Epithelial cell of prostate (primary cell): ENCODE results near the gene IRF2.

Experiments
- DNase-seq: peaks from one replicate; pipeline ENCODE4 v3.0.0-alpha.2; 2011; ENCODE audit warnings: low read depth, low spot score
- H3K27ac ChIP-seq: fragments of 450-650 bp; 2 replicates; pipeline ENCODE4 v1.5.1; 2017; ENCODE audit warnings: mild to moderate bottlenecking

Gene IRF2

DNA sequence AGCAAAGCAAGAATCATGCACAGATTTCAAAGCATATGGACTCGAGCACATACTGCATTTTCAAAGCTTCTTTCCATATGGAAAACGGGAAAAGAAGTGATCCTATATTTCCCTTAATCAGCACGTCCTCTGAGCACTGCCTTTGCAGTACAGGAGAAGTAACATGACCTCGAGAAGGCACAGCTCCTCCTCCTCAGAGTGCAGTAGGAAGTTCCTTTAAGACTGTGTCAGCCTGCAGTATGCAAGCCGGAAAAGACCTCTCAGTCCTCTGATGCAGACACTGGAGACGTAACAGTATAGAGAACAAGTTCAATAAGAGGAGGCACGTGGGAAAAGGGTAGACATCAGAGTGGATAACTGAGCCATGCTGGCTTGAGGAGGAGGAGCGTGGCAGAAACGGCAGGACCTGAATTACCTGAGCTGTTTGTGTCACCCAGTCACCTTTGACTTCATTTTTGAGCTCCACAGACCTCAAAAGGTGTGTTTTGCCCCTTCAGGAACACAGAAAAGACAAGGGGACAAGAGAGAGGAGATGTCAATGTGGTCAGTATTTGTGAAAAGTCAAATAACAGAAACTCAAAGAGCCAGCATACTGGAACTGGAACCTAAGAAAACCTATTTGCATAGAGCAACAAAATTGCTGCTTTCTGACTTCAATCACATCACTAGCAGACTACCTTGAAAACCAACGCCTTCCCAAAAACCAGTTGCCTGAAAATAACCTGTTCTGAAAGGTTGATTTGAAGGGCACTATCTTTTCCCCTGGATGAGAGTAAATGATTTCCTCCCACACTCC, 20.8 kb downstream of the IRF2 start:
- H3K27ac ChIP-seq = peak overlapping the region; percentile 34
- peak; percentile 44 for DNase-seq

DNA sequence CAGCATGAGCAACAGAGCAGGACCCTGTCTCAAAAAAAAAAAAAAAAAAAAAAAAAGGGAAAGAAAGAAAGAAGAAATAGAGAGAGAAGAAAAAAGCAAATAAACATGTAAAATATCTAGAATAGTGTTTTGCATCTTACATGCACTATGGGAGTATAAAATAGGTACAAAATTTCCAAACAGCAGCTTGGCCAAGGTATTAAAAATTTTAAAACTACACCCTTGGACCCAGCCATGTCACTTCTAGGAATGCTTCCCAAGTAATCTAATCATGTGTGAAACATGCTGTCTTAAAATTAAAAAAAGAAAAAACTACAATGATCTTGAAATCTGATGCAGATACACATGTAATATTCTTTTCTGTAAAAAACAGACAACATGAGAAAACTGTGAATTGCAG, 21.6 kb downstream of the IRF2 start:
- H3K27ac ChIP-seq = no peak overlapping the region
- DNase-seq = no peak

DNA sequence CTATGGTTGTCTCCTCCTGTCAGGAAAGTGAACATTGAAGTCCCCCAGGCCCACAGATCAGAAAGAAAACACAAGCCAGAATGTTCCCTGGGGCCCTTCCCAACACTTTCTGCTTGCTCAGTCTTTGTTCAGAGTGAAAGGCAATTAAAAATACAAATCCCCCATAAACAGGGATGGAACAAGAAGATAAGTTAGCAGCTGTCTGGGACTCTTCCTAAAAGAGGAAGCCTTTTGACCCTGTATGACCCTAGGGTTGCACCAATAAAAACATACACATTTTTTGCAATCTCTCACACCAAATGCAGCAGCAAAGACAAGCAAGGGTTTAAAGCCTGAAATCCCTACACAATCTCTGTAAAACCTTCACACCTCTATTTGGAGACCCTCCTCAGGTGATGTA, 22.6 kb downstream of the IRF2 start:
- H3K27ac ChIP-seq = no peak overlapping the region
- DNase-seq = no peak

DNA sequence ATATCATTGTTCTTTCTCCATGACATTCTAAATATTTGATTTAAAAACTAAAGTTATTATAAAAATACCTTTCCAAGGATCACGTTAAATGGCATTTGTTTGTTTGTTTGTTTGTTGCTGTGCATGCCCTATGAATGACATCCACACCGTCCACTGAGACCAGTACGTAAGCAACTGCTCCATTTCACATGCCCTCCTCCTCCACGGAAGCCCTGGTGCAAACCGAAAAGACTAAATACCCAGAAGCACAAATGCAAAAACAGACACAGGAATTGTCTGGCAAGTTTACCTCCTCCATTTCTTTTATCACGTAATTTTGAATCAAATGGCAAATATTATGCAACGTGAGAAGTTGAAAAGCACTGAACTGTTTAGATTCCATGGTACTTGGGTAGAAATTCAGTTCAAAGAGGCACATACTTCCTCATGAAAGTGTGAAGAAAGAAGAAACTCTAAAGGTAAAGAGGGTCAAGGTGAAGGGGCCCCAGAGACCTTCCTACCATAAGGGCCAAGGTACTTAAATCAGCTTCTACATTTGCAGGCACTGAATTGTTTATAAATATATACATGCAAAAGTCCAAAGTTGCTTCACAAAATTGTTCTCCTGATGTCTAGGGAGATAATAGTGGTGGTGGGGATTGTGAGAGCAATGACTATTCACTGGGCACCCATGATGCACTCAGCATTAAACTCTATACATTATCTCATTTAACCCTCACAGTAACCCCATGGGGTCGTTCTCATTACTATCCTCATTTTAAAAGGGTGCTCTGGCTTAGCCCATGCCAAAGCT, 23.4 kb downstream of the IRF2 start:
- no peak overlapping the region for H3K27ac ChIP-seq

DNA sequence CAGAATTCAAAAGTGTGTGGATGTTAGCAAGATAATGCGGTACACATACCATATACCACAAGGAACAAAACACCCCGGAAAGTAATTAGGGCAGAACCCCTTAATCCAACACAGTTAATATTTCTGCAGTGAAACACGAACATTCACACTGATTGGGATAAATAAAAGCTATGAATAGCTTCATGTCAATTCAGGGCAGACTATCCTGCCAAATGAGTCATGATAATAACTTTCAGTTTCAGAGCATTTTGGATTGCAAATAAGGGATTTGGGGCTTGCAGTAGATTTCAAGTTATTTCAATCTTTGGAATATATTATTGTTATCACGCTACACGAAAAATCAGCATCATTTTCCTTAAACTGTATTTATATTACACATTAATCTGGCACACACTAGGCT, 24.3 kb downstream of the IRF2 start:
- no peak overlapping the region for H3K27ac ChIP-seq

More for the DNA sequence above, 23.4 kb downstream of the IRF2 start:
- no peak for DNase-seq

DNA sequence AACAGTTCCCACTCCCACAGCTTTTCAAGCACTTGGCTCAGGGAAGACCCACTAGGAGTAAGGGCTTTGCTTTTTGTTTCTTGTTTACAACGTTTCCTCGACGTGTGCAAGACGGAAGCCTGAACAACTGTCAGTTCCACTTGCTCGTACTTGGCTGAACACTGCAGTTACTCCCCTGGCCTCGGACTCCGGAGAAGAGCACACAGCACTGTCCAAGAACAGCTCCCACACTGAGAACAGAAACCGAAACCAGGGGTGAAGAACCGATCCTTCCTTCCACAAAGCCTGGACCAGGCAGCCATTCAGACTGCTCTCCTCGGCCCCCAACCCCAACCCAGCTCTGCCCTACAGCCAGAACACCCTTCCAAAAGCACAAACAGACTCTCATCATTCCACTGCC, 25.5 kb downstream of the IRF2 start:
- no peak for DNase-seq
- no peak overlapping the region for H3K27ac ChIP-seq

More for the DNA sequence above, 24.3 kb downstream of the IRF2 start:
- no peak for DNase-seq

DNA sequence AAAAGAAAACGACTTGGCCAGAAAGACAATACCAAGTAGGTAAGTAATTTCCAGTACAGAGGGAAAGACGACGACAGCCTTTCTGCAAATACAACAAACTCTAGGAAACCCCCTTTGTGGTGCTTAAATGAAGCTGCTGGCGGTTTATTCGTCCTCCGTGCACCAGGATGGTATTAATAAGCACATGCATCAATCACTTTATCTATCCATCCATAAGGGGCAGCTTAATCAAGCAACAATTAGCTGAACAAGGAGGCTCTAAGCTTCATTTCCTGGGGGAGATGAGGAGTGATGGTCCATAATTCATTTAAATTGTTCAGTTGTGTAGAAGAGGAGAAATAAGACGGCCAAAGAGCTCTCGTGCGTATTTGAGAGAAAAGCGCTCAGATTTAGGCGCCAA, 26.2 kb downstream of the IRF2 start:
- H3K27ac ChIP-seq = no peak overlapping the region
- DNase-seq = no peak

DNA sequence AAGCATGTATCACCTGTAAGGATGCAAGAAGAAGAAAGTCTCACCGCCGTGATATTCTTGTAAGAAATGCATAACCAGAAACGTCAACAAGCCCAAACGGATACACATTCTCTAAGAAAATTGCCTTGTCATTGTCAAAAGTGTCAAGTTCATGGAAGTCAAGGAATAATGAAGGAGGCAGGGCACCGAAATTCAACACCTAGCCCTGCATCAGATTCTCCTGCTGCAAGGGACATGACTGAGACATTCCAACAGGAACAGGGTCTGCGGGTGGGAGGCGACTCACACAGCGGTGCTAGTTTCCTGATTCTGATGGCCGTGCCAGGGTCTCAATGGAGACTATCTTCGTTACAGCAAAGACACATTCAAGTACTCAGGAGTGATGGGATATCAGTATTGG, 26.7 kb downstream of the IRF2 start:
- H3K27ac ChIP-seq = no peak overlapping the region
- DNase-seq = no peak

DNA sequence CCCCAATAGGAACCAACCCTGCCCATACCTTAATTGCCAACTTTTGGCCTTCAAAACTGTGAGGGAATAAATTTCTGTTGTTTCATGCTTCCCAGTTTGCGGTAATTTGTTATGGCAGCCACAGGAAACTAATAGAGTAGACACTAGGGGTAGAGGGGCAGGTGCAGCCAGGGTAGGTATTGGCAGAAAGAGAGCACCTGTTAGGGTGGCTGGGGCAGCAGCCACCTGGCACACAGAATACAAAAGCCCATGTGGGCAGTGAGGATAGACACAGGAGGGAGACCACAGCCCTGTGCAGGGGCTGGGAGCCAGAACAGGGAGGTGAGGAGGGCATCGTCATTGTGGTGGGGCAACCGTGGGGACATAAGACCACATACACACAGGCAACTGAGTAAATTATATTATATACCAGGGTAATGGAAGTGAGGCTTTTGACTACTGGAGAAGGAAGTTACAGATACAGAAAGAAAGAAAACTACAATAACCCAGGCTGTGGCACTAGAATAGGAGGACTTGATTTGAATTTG, 28.2 kb downstream of the IRF2 start:
- no peak for DNase-seq
- no peak overlapping the region for H3K27ac ChIP-seq

DNA sequence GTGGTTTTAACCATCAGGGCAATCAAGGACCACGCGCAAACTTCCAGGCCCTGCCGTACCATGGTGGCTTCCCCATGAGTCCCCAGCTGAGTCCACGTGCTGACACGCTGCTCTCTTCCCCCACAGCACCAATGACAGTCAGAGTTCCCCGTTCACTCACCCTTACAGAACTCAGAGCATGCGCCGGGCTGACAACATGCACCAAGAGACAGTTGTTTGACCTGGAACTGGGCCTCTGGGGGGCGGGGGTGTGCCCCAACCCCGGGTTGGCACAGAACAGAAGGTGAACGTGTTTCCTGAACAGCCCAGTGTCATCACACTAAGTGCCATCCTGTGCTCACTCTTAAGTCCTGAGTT, 29.4 kb downstream of the IRF2 start:
- H3K27ac ChIP-seq = no peak overlapping the region
- no peak for DNase-seq

DNA sequence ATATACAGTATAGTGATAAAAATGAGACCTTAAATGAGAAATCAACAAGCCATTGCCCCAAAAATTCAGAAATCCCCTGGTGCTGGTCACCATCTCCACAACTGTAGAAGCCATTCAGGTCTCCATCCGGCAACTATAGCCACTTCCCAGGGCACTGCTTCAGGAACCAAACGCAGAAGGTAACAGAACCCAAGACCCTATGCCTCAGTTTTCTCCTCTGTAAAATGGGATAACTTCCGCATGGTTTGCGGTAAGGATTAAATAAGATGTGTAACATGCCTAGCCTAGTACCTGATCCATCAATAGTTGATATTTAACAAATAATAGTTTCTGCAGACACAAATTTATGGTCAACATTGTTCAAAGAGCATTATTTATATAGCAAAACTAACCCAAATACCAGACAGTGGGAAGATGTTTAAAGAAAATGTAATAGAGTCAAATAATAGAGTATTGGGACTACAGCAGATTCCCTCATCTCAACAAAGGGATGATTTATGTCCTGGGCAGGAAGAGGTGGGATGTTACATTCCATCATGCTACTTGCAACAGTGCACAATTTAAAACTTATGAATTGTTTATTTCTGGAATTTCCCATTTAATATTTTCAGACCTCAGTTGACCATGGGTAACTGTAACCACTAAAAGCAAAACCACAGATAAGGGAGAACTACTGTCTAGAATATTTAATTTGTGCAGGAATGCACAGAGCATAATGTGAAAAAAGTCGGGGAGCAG, 30.0 kb downstream of the IRF2 start:
- DNase-seq = no peak

DNA sequence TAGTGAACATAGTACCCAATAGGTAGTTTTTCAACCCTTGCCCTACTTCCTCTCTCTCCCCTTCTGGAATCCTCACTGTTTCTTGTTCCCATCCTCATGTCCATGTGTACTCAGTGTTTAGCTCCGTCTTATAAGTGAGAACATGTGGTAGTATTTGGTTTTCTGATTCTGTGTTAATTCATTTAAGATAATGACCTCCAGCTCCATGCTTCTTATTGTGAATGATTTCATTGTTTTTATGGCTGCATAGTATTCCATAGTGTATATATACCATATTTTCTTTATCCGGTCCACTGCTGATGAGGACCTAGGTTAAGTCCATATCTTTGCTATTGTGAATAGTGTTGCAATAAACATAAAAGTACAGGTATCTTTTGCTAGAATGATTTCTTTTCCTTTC, 31.0 kb downstream of the IRF2 start:
- no peak for DNase-seq
- H3K27ac ChIP-seq = no peak overlapping the region

More for the DNA sequence above, 30.0 kb downstream of the IRF2 start:
- no peak overlapping the region for H3K27ac ChIP-seq

DNA sequence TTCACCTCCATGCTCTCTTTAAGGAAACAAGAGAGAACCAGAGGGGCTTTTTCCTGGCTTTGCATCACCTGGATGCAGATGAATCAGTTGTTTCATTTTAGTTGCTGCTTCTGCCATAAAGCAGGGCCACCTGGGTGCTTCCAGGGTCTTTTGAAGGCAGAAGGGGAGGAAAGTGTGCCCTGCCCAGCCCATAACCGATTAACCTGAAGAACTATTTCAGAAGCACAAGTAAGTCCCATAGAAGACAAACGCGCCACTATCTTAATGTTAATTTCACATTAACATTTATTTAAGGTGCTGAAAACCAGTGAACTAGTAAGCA, 32.1 kb downstream of the IRF2 start:
- no peak overlapping the region for H3K27ac ChIP-seq

DNA sequence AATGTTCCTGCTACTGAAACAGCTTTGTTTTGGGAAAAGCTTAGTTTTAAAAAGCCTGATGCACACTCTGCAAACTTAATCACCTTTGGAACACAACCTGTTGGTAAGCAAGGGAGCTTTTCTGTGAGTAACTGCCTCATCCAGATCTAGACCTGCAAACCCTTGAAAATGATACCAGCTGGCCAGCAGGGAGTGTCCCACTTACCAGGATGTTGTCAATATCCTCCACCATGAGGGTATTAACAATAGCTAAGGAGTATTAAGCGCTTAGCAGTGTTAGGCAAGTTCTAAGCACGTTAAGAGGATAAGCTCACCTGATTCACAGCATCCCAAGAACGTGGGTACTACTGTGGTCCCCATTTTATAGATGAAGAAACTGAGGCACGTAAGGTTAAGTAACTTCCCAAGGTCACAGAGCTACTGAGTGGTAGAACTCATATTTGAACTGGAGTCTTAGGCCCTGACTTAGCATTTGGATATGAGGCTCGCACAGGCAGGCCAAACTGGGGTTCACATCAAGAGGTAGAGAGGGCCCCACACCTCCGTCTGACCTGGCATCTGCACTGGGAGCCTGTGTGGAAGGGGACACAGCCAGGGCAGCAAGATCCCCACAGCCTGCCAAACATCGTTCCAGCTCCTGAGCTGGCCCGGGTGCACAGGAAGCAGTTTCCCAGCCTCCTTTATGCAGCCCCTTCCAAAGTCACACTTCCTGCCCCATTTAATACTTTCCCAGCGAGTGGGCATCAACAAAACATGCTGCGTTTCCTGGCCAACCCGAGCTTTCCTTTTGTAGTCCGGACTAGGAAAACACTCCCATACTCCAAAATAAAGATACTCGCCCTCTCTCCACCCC, 32.7 kb downstream of the IRF2 start:
- H3K27ac ChIP-seq = no peak overlapping the region
- DNase-seq = no peak

More for the DNA sequence above, 32.1 kb downstream of the IRF2 start:
- DNase-seq = no peak

DNA sequence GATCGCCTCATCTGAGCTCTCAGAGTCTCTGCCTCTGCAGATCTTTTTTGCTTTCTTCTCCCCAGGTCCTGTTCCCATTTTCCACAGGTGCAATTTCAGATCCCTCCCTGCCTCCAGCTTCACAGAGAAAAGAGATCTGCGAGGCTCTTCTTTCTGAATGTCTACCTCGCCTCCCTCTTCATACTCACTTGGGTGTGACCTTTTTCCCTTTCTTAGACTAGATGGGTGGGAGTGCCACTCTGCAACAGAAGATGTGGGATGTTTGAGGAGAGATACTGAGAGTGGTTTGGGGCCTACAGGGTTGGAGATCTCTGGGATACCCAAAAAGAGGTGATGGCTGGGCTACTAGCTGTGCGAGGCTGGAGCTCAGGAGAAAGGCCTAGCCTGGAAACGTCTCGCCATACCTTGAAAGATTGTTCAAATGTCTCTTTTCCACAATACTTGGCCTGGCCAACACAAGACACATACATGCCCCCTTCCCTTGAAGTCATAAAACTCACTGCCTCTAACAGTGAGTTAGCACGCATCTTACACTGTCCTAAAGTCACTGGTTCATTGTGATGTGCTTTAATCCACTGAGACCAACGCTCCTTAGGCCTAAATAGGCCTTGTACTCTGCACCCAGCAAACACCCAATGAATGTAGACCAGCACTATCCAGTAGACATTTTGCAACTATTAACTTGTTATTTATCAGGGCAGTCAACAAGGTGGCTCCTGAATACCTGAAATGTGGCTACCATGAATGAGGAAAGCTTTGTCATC, 33.6 kb downstream of the IRF2 start:
- DNase-seq = no peak
- no peak overlapping the region for H3K27ac ChIP-seq

DNA sequence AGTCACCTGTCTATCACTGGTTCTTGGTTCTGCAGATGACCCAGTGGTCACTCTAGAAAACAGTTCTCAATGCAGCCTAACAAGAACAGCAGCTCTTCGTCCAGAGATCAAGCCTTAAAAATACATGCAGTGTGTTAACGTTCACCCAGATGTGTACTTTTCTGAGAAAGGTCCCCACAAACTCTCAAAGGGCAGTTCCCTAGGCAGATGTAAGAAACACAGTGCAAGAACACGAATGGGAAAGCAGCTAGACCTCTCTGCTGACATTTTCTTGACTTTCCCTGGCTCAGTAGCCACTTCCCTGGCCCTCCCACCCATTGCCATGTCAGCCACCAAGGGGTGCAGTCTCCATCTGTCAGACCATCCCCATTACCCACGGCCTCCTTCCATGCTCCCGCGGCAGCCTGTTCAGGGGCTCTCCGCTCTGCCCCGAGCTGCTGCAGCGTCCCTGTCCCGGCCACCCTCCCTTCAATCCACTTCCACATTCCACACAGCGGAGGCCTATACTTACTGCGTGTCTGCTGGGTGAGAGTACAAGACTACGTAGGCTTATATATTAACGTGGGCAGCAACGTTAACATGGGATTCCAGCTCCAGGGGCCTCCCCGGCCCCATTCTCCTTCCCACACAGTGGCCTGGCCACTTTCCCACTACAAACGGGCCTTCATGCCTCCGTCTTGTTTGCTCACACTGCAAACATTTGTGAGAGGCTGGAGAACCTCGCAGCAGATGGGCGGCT, 34.3 kb downstream of the IRF2 start:
- no peak overlapping the region for H3K27ac ChIP-seq

DNA sequence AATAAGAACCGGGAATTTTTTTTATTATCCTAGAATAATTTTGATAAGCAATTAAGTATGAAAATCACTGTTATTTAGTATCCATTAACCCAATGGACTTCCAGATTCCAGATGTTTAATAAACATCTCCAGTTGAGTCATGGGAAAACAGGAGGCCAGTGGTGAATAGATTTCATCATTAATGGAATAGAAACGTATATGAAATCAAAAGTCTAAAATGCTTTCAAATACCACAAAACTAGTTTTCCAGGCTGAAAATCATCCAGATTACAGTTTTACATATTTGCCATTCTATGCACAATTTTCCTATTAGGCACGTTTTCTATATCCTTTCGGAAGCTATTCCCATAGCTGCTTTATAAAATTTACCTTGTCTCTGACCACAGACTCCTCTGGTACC, 35.0 kb downstream of the IRF2 start:
- DNase-seq = no peak
- H3K27ac ChIP-seq = no peak overlapping the region

More for the DNA sequence above, 34.3 kb downstream of the IRF2 start:
- DNase-seq = no peak

DNA sequence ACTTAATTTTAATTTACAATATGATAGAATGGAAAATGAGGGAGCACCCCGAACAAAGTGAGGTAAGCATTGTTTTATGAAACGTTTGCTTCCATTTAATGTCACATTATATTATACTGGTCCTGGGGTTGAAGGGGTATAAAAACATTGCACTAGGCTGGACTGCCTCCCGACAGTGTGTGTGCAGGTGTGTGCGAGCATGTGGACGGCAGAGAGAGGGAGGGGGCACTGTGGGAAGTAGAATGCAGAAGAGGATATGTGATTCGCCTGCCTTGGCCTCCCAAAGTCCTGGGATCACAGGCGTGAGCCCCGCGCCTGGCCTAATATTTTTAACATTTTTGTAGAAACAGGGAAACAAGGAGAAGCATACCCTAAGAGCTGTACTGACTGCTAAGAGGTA, 36.0 kb downstream of the IRF2 start:
- no peak overlapping the region for H3K27ac ChIP-seq
- DNase-seq = no peak
